ENCODE results near the gene KIAA1671. TPM values are rescaled to one million over a fixed set of nuclear protein-coding genes. Genes with fewer than 3 reads are reported as not detected.
"Not testable (repeated sequence)": the region's sequence is repeated elsewhere in the genome, so short reads cannot be mapped to it uniquely, and the experiment has no call there.

Gene KIAA1671
- total RNA-seq, 4 donors from 2014 or later: 16.2 to 35.0 (median 21.7) TPM

- no peaks in the 10 kb centered on the region for H3K4me1 ChIP-seq
- DNase-seq: peak in 1 of 2 donors; percentile 37
- H3K27ac ChIP-seq: no peak overlapping the region
- in situ Hi-C loops (cut with MboI; ENCODE audit: low sequenced_read_pairs in 4 of 4): no loop called here
- H3K9me3 ChIP-seq: no peaks in the 10 kb centered on the region
- TF ChIP-seq POLR2A (IDR thresholded peaks at IDR 0.05): no peak
- TF ChIP-seq, protein P1, sequence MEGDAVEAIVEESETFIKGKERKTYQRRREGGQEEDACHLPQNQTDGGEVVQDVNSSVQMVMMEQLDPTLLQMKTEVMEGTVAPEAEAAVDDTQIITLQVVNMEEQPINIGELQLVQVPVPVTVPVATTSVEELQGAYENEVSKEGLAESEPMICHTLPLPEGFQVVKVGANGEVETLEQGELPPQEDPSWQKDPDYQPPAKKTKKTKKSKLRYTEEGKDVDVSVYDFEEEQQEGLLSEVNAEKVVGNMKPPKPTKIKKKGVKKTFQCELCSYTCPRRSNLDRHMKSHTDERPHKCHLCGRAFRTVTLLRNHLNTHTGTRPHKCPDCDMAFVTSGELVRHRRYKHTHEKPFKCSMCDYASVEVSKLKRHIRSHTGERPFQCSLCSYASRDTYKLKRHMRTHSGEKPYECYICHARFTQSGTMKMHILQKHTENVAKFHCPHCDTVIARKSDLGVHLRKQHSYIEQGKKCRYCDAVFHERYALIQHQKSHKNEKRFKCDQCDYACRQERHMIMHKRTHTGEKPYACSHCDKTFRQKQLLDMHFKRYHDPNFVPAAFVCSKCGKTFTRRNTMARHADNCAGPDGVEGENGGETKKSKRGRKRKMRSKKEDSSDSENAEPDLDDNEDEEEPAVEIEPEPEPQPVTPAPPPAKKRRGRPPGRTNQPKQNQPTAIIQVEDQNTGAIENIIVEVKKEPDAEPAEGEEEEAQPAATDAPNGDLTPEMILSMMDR (IDR thresholded peaks at IDR 0.05 in 4 of 5, conservative IDR thresholded peaks at IDR 0.05 in 1 of 5): peak; percentile 13 to 81 (median 60)
- no peak overlapping the region for H3K4me3 ChIP-seq
- ATAC-seq: peak; percentile 46 to 62
- intact Hi-C loops (cut with DNase I; ENCODE audit: low total_unique reads): no loop called here
- no peaks in the 10 kb centered on the region for H3K27me3 ChIP-seq
- no peaks in the 10 kb centered on the region for H3K36me3 ChIP-seq
Observed at GRCh38 chr22:25202290-25202921, 249.9 kb downstream of the KIAA1671 start.

- ATAC-seq (no peak), DNase-seq (no peak)
- no peaks in the 10 kb centered on the region for H3K4me1 ChIP-seq
- no peaks in the 10 kb centered on the region for H3K9me3 ChIP-seq
- H3K4me3 ChIP-seq: no peak overlapping the region
- no peaks in the 10 kb centered on the region for H3K36me3 ChIP-seq
- H3K27me3 ChIP-seq: no peaks in the 10 kb centered on the region
- no peak overlapping the region for H3K27ac ChIP-seq
- in situ Hi-C loops (cut with MboI; ENCODE audit: low sequenced_read_pairs in 4 of 4) (no loop called here), intact Hi-C loops (cut with DNase I; ENCODE audit: low total_unique reads) (no loop called here)
- TF ChIP-seq, protein P1 (IDR thresholded peaks at IDR 0.05 in 4 of 5, conservative IDR thresholded peaks at IDR 0.05 in 1 of 5): no peak
- TF ChIP-seq POLR2A (IDR thresholded peaks at IDR 0.05): no peak
Observed at GRCh38 chr22:25203082-25203481, 250.6 kb downstream of the KIAA1671 start.

- H3K36me3 ChIP-seq; H3K27me3 ChIP-seq; H3K9me3 ChIP-seq; H3K4me3 ChIP-seq; in situ Hi-C loops (cut with MboI; ENCODE audit: low sequenced_read_pairs in 4 of 4); DNase-seq; H3K27ac ChIP-seq; H3K4me1 ChIP-seq; intact Hi-C loops (cut with DNase I; ENCODE audit: low total_unique reads); ATAC-seq: not testable (repeated sequence)
Observed at GRCh38 chr22:25204547-25204946, 252.0 kb downstream of the KIAA1671 start.

GRCh38 chr22:25205847-25206246 is 253.3 kb downstream of the KIAA1671 start:
- Histone ChIP-seq H3K27me3 (no peaks in the 10 kb centered on the region), H3K4me1 (no peaks in the 10 kb centered on the region), H3K27ac (no peak overlapping the region), H3K36me3 (no peaks in the 10 kb centered on the region), H3K4me3 (no peak overlapping the region), H3K9me3 (no peaks in the 10 kb centered on the region)
- TF ChIP-seq, protein P1 (IDR thresholded peaks at IDR 0.05 in 4 of 5, conservative IDR thresholded peaks at IDR 0.05 in 1 of 5): no peak
- no peak for TF ChIP-seq POLR2A (IDR thresholded peaks at IDR 0.05)
- DNase-seq: no peak
- ATAC-seq: no peak
- intact Hi-C loops (cut with DNase I; ENCODE audit: low total_unique reads) (no loop called here), in situ Hi-C loops (cut with MboI; ENCODE audit: low sequenced_read_pairs in 4 of 4) (no loop called here)

DNA sequence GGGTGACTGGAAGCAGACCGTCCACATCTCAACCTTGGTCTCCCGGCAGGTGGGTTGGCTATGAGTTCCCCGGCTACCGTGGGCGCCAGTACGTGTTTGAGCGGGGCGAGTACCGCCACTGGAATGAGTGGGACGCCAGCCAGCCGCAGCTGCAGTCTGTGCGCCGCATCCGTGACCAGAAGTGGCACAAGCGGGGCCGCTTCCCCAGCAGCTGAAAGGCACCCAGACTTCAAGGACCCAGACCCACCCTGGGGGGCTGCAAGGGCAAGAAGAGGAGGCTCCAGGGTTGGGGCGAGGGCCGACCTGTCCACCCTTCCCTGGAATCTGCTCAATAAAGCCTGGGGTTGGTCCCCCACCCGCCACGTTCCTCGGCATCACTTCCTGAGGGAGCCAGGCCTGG is 254.5 kb downstream of the KIAA1671 start:
- Histone ChIP-seq H3K27me3 (no peaks in the 10 kb centered on the region), H3K4me3 (no peak overlapping the region), H3K9me3 (no peaks in the 10 kb centered on the region), H3K36me3 (no peaks in the 10 kb centered on the region), H3K4me1 (no peaks in the 10 kb centered on the region), H3K27ac (no peak overlapping the region)
- no peak for ATAC-seq
- TF ChIP-seq POLR2A (IDR thresholded peaks at IDR 0.05): no peak
- TF ChIP-seq, protein P1 (IDR thresholded peaks at IDR 0.05 in 4 of 5, conservative IDR thresholded peaks at IDR 0.05 in 1 of 5): no peak
- no peak for DNase-seq
- intact Hi-C loops (cut with DNase I; ENCODE audit: low total_unique reads): no loop called here
- in situ Hi-C loops (cut with MboI; ENCODE audit: low sequenced_read_pairs in 4 of 4): no loop called here
